KG1 (cell line): ENCODE measurements around the gene SLC28A2.
"Not testable (repeated sequence)": the region's sequence is repeated elsewhere in the genome, so short reads cannot be mapped to it uniquely, and the experiment has no call there.

Source experiments
- DNase-seq: peaks from one replicate; lab custom pipeline; 2025; lab: John Stamatoyannopoulos, UW

The SLC28A2 gene

DNA sequence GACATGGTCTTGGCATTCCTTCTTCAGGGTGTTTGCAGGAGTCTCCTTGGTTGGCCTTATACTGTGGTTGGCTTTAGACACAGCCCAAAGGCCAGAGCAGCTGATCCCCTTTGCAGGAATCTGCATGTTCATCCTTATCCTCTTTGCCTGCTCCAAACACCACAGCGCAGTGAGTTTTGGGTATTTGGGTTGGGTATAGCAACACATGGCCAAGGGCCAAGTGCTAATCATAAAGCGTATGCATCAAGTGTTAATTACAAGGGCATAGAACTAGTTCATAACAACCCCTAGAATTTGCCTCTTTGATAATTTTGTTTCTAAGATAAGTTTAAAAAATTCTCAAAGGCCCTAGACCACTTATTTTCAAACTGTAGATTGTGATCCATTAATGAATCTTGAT, 11.8 kb downstream of the SLC28A2 start:
- DNase-seq = no peak

DNA sequence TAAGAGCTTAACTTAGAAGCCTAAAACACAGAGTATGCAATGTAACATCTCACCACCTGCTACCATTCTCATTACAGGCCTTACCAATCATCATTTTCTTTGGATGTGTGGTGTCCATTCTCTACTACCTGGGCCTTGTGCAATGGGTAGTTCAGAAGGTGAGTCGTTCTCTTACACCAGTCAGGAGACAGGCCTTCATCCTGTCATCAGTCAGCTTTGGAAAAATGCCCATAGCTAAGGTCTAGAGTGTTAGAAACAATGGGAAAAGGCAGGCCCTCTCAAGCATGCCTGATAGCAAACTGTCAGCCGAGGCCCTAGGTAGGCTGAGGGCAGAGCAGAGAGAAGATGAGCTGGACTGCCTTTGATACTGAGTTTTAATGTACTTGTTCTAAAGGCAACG, 13.5 kb downstream of the SLC28A2 start:
- DNase-seq = no peak

DNA sequence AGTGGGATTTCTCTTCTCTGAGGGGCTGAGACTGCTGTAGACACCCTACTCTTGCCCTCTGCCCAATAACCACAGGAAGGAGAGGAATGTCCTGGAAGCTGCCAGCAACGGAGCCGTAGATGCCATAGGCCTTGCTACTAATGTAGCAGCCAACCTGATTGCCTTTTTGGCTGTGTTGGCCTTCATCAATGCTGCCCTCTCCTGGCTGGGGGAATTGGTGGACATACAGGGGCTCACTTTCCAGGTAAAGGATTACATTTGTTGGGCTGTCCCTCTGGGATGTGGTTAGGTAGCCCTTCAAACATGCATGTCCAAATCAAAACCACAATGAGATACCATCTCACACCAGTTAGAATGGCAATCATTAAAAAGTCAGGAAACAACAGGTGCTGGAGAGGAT, 16.1 kb downstream of the SLC28A2 start:
- no peak for DNase-seq

GRCh38 chr15:45274636-45275380, 22.8 kb downstream of the SLC28A2 start:
- DNase-seq = no peak

DNA sequence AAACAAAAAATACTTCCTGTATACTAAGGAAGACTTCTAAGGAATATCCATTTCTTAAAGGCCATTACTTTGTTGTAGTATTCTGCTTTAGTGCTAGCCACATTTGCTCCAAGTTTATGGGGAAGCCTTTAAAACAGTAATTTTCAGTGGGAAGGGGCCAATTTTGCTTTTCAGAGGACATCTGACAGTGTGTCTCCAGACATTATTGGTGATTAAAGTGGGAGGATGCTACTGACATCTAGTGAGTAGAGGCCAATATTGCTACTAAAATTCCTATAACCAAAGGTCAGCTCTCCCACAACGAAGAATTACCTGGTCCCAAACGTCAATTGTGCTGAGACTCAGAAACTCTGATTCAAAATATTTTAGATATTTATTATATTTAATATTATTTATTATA, 24.8 kb downstream of the SLC28A2 start:
- DNase-seq = no peak

DNA sequence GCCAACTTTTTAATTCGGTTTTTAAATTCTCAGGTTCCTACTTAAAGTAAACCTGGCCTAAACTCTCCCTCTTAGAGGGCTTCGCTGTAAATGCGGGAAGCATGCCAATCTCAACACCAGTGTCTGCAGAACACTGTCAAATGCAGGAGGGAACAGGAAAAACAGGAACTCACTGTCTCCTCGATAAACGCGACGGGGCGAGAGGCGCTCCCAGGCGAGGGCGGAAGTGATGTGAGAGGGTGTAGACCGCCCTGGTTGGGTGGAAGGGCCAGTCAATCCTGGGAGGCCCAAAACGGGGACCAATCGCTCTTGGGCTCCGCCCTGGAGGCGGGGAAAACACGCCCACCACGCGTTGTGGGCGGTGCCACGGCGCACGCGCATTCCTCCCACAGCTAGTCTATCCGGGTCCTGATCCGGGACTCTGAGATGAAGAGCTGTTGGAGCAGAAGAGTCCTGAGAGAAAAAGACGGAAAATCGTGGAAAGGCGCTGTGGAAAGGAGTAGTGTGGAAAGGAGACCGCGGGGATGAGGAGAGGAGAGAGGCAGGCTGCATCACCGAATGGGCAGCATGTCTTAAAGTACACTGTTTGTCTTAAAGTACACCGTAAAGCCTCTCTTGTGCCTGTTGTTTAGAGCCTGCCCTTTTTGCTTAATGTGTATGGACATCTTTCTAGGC, 27.1 kb downstream of the SLC28A2 start:
- peak; percentile 94 for DNase-seq

GRCh38 chr15:45285413-45285812, 33.4 kb downstream of the SLC28A2 start:
- DNase-seq = no peak

DNA sequence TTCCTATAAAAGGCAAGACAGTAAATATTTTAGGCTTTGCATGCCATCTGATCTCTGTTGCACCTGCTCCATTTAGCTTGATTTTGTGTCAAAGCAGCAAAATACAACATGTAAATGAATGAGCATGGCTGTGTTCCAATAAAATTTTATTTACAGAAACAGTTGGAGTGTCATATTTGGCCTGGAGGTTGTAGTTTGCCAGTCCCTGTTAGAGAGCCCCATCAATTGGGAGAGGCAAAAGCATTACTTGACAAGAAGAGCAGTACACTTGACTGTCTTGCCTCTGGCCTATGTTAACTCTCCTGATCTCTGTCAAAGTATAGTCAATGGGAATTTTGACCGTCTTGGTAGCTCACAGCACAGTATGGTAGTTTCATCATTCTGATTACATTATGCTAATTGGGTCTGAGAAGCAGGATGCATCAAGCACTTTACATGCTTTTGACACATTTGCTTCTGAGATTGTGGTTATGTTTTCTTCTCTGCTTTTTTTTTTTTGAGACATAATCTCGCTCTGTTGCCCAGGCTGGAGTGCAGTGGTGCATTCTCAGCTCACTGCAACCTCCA, 35.4 kb downstream of the SLC28A2 start:
- no peak for DNase-seq

GRCh38 chr15:45288947-45289346, 36.9 kb downstream of the SLC28A2 start:
- DNase-seq = no peak

DNA sequence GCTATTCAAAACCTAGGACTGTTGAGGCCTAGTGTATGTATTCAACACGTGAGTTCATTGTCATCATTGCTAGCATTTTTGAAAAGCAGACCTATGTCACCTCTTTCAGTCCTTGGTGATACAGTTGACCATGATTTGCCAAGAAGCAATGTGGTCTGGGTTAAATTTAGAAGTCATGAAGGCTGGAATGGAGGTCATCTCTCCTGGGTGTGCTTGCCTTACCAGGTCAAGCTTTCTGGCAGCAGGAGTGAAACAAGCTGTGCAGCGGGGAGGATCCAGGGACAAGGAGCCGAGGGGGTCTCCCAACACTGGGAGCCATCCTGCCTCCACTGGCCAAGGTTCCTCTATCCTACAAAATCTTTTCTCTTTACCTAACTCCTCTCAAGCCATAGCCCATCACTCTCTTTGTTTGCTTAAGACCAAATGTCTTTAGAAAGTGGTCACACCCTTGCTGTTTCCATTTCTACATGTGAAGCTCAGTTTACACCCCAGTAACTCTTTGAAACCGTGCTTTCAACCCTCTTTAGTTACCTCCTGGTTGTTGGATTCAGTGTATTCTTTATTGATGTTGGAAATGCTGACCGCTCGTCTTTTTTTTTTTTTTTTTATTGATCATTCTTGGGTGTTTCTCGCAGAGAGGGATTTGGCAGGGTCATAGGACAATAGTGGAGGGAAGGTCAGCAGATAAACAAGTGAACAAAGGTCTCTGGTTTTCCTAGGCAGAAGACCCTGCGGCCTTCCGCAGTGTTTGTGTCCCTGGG, 40.0 kb downstream of the SLC28A2 start:
- no peak for DNase-seq

- not testable (repeated sequence) for DNase-seq
Measured at GRCh38 chr15:45293326-45293725, 41.3 kb downstream of the SLC28A2 start.

GRCh38 chr15:45298964-45299378, 46.9 kb downstream of the SLC28A2 start:
- not testable (repeated sequence) for DNase-seq

- no peak for DNase-seq
Measured at GRCh38 chr15:45304711-45305110, 52.7 kb downstream of the SLC28A2 start.

GRCh38 chr15:45306105-45306504, 54.1 kb downstream of the SLC28A2 start:
- no peak for DNase-seq

GRCh38 chr15:45307230-45307924, 55.3 kb downstream of the SLC28A2 start:
- peak; percentile 6 for DNase-seq

- not testable (repeated sequence) for DNase-seq
Measured at GRCh38 chr15:45314117-45314516, 62.1 kb downstream of the SLC28A2 start.

- DNase-seq = no peak
Measured at GRCh38 chr15:45314960-45315359, 62.9 kb downstream of the SLC28A2 start.

- no peak for DNase-seq
Measured at GRCh38 chr15:45319472-45320214, 67.6 kb downstream of the SLC28A2 start.

GRCh38 chr15:45320581-45321205, 68.7 kb downstream of the SLC28A2 start:
- no peak for DNase-seq

GRCh38 chr15:45326280-45326679, 74.2 kb downstream of the SLC28A2 start:
- DNase-seq = no peak

- DNase-seq = no peak
Measured at GRCh38 chr15:45326741-45327140, 74.7 kb downstream of the SLC28A2 start.
